Smooth muscle cell (in vitro differentiated cells): ENCODE data around the gene CRYBB1. TPM values are rescaled to one million over a fixed set of nuclear protein-coding genes. Genes with fewer than 3 reads are reported as not detected.

ENCODE experiments used
- DNase-seq: peaks from one replicate; lab custom pipeline; 2025; ENCODE audit not compliant: unreplicated experiment; lab: John Stamatoyannopoulos, UW
- H2AFZ ChIP-seq: fragments of 200-600 bp; sonication (generic); 2 replicates; pipeline ENCODE4 v1.6.0; 2016; ENCODE audit warnings: antibody characterized with exemption, low read depth, mild to moderate bottlenecking
- H3F3A ChIP-seq: fragments of 200-600 bp; sonication (generic); 2 replicates; pipeline ENCODE4 v1.6.0; 2017; ENCODE audit warnings: antibody characterized with exemption, low read depth
- H3K27ac ChIP-seq: fragments of 200-600 bp; sonication (generic); 2 replicates; pipeline ENCODE4 v1.5.1; 2016; ENCODE audit warnings: low read depth, mild to moderate bottlenecking
- H3K27me3 ChIP-seq: fragments of 200-600 bp; sonication (generic); 2 replicates; pipeline ENCODE4 v1.6.1; 2016; ENCODE audit warnings: low read depth, mild to moderate bottlenecking
- H3K36me3 ChIP-seq: fragments of 200-600 bp; sonication (generic); 2 replicates; pipeline ENCODE4 v1.5.1; 2016; ENCODE audit warnings: low read depth
- H3K4me1 ChIP-seq: fragments of 200-600 bp; sonication (generic); 2 replicates; pipeline ENCODE4 v1.5.1; 2016; ENCODE audit warnings: low read depth
- H3K4me2 ChIP-seq: fragments of 200-600 bp; sonication (generic); 2 replicates; pipeline ENCODE4 v1.6.0; 2016; ENCODE audit warnings: mild to moderate bottlenecking
- H3K4me3 ChIP-seq: fragments of 200-600 bp; sonication (generic); 2 replicates; pipeline ENCODE4 v1.5.1; 2016; ENCODE audit warnings: mild to moderate bottlenecking
- H3K79me2 ChIP-seq: fragments of 200-600 bp; sonication (generic); 2 replicates; pipeline ENCODE4 v1.6.0; 2016; ENCODE audit warnings: low read depth, mild to moderate bottlenecking
- H3K9ac ChIP-seq: fragments of 200-600 bp; sonication (generic); 2 replicates; pipeline ENCODE4 v1.6.0; 2016; ENCODE audit warnings: low read depth
- H3K9me3 ChIP-seq: fragments of 200-600 bp; sonication (generic); replicated peaks from 2 replicates; pipeline ENCODE4 v1.5.1; 2016; ENCODE audit warnings: low read depth
- H4K20me1 ChIP-seq: fragments of 200-600 bp; sonication (generic); 2 replicates; pipeline ENCODE4 v1.6.0; 2016; ENCODE audit warnings: low read depth
- CTCF ChIP-seq: fragments of 200-600 bp; sonication (generic); IDR thresholded peaks from 2 replicates; pipeline ENCODE4 v1.5.1; 2017; ENCODE audit warnings: borderline replicate concordance, mild to moderate bottlenecking, antibody characterized with exemption; ENCODE audit not compliant: insufficient read depth, poor library complexity, severe bottlenecking
- WGBS: methylation state at CpG from one replicate; pipeline ENCODE4 v1.1.7; 2016; ENCODE audit warnings: low lambda C conversion rate; 5-methylcytosine and 5-hydroxymethylcytosine counted together
- polyA plus RNA-seq: library from polyadenylated mRNA; unstranded; fragments of >200 nt; fragmentation: Nextera tagmentation; extraction: Ambion mirVana; gene quantifications from 2 replicates; pipeline ENCODE4 v1.2.1, GENCODE V29; 2016
- total RNA-seq: library from RNA; depleted of rRNA; stranded (reverse); fragments of >200 nt; gene quantifications from 2 replicates; pipeline ENCODE4 v1.2.3, GENCODE V29; 2014

Gene CRYBB1
- total and polyA plus RNA-seq, 2 experiments from 2014 or later: not detected

GRCh38 chr22:26579331-26579886, 38.4 kb downstream of the CRYBB1 start:
- Histone ChIP-seq H4K20me1 (peaks cover 88% of the 10 kb centered on the region), H2AFZ (no peak overlapping the region), H3K4me3 (no peak overlapping the region), H3K4me1 (no peaks in the 10 kb centered on the region), H3F3A (peaks cover 3% of the 10 kb centered on the region), H3K9me3 (no peaks in the 10 kb centered on the region), H3K36me3 (no peaks in the 10 kb centered on the region), H3K4me2 (no peak overlapping the region), H3K27ac (no peak overlapping the region), H3K79me2 (peaks cover 80% of the 10 kb centered on the region), H3K9ac (no peak overlapping the region), H3K27me3 (no peaks in the 10 kb centered on the region)
- DNase-seq: no peak
- WGBS: 82% methylated on average over 10 of the region's 10 CpGs
- TF ChIP-seq CTCF: no peak

- no peaks in the 10 kb centered on the region for H3F3A ChIP-seq
- TF ChIP-seq CTCF: no peak
- no peaks in the 10 kb centered on the region for H3K4me1 ChIP-seq
- no peak overlapping the region for H3K9ac ChIP-seq
- H3K36me3 ChIP-seq: no peaks in the 10 kb centered on the region
- no peaks in the 10 kb centered on the region for H3K27me3 ChIP-seq
- H3K4me3 ChIP-seq: no peak overlapping the region
- peaks cover 96% of the 10 kb centered on the region for H4K20me1 ChIP-seq
- H3K79me2 ChIP-seq: peaks cover 79% of the 10 kb centered on the region
- H2AFZ ChIP-seq: no peak overlapping the region
- no peaks in the 10 kb centered on the region for H3K9me3 ChIP-seq
- no peak overlapping the region for H3K27ac ChIP-seq
- no peak overlapping the region for H3K4me2 ChIP-seq
- over 99% methylated on average over 7 of the region's 7 CpGs for WGBS
- no peak for DNase-seq
Observed at GRCh38 chr22:26577081-26577480, 40.7 kb downstream of the CRYBB1 start.

- H3K27ac ChIP-seq: no peak overlapping the region
- H3F3A ChIP-seq: no peaks in the 10 kb centered on the region
- H3K9me3 ChIP-seq: no peaks in the 10 kb centered on the region
- 54% methylated on average over 8 of the region's 8 CpGs for WGBS
- no peak for TF ChIP-seq CTCF
- no peaks in the 10 kb centered on the region for H3K4me1 ChIP-seq
- peaks cover 96% of the 10 kb centered on the region for H4K20me1 ChIP-seq
- DNase-seq: no peak
- H3K9ac ChIP-seq: no peak overlapping the region
- H3K27me3 ChIP-seq: no peaks in the 10 kb centered on the region
- no peak overlapping the region for H3K4me2 ChIP-seq
- no peak overlapping the region for H3K4me3 ChIP-seq
- peaks cover 79% of the 10 kb centered on the region for H3K79me2 ChIP-seq
- H3K36me3 ChIP-seq: no peaks in the 10 kb centered on the region
- H2AFZ ChIP-seq: no peak overlapping the region
Observed at GRCh38 chr22:26576026-26576680, 41.7 kb downstream of the CRYBB1 start.
